Smooth muscle cell (in vitro differentiated cells): ENCODE results near the gene HS3ST4. TPM values are rescaled to one million over a fixed set of nuclear protein-coding genes. Genes with fewer than 3 reads are reported as not detected.

Experiments used
- DNase-seq: peaks from one replicate; lab custom pipeline; 2025; ENCODE audit not compliant: unreplicated experiment; lab: John Stamatoyannopoulos, UW
- H2AFZ ChIP-seq: fragments of 200-600 bp; sonication (generic); 2 replicates; pipeline ENCODE4 v1.6.0; 2016; ENCODE audit warnings: antibody characterized with exemption, low read depth, mild to moderate bottlenecking
- H3F3A ChIP-seq: fragments of 200-600 bp; sonication (generic); 2 replicates; pipeline ENCODE4 v1.6.0; 2017; ENCODE audit warnings: antibody characterized with exemption, low read depth
- H3K27ac ChIP-seq: fragments of 200-600 bp; sonication (generic); 2 replicates; pipeline ENCODE4 v1.5.1; 2016; ENCODE audit warnings: low read depth, mild to moderate bottlenecking
- H3K27me3 ChIP-seq: fragments of 200-600 bp; sonication (generic); 2 replicates; pipeline ENCODE4 v1.6.1; 2016; ENCODE audit warnings: low read depth, mild to moderate bottlenecking
- H3K36me3 ChIP-seq: fragments of 200-600 bp; sonication (generic); 2 replicates; pipeline ENCODE4 v1.5.1; 2016; ENCODE audit warnings: low read depth
- H3K4me1 ChIP-seq: fragments of 200-600 bp; sonication (generic); 2 replicates; pipeline ENCODE4 v1.5.1; 2016; ENCODE audit warnings: low read depth
- H3K4me2 ChIP-seq: fragments of 200-600 bp; sonication (generic); 2 replicates; pipeline ENCODE4 v1.6.0; 2016; ENCODE audit warnings: mild to moderate bottlenecking
- H3K4me3 ChIP-seq: fragments of 200-600 bp; sonication (generic); 2 replicates; pipeline ENCODE4 v1.5.1; 2016; ENCODE audit warnings: mild to moderate bottlenecking
- H3K79me2 ChIP-seq: fragments of 200-600 bp; sonication (generic); 2 replicates; pipeline ENCODE4 v1.6.0; 2016; ENCODE audit warnings: low read depth, mild to moderate bottlenecking
- H3K9ac ChIP-seq: fragments of 200-600 bp; sonication (generic); 2 replicates; pipeline ENCODE4 v1.6.0; 2016; ENCODE audit warnings: low read depth
- H3K9me3 ChIP-seq: fragments of 200-600 bp; sonication (generic); replicated peaks from 2 replicates; pipeline ENCODE4 v1.5.1; 2016; ENCODE audit warnings: low read depth
- H4K20me1 ChIP-seq: fragments of 200-600 bp; sonication (generic); 2 replicates; pipeline ENCODE4 v1.6.0; 2016; ENCODE audit warnings: low read depth
- CTCF ChIP-seq: fragments of 200-600 bp; sonication (generic); IDR thresholded peaks from 2 replicates; pipeline ENCODE4 v1.5.1; 2017; ENCODE audit warnings: borderline replicate concordance, mild to moderate bottlenecking, antibody characterized with exemption; ENCODE audit not compliant: insufficient read depth, poor library complexity, severe bottlenecking
- WGBS: methylation state at CpG from one replicate; pipeline ENCODE4 v1.1.7; 2016; ENCODE audit warnings: low lambda C conversion rate; 5-methylcytosine and 5-hydroxymethylcytosine counted together
- polyA plus RNA-seq: library from polyadenylated mRNA; unstranded; fragments of >200 nt; fragmentation: Nextera tagmentation; extraction: Ambion mirVana; gene quantifications from 2 replicates; pipeline ENCODE4 v1.2.1, GENCODE V29; 2016
- total RNA-seq: library from RNA; depleted of rRNA; stranded (reverse); fragments of >200 nt; gene quantifications from 2 replicates; pipeline ENCODE4 v1.2.3, GENCODE V29; 2014

The HS3ST4 gene
- total and polyA plus RNA-seq, 2 experiments from 2014 or later, result 0.29 to 2.2 TPM

DNA sequence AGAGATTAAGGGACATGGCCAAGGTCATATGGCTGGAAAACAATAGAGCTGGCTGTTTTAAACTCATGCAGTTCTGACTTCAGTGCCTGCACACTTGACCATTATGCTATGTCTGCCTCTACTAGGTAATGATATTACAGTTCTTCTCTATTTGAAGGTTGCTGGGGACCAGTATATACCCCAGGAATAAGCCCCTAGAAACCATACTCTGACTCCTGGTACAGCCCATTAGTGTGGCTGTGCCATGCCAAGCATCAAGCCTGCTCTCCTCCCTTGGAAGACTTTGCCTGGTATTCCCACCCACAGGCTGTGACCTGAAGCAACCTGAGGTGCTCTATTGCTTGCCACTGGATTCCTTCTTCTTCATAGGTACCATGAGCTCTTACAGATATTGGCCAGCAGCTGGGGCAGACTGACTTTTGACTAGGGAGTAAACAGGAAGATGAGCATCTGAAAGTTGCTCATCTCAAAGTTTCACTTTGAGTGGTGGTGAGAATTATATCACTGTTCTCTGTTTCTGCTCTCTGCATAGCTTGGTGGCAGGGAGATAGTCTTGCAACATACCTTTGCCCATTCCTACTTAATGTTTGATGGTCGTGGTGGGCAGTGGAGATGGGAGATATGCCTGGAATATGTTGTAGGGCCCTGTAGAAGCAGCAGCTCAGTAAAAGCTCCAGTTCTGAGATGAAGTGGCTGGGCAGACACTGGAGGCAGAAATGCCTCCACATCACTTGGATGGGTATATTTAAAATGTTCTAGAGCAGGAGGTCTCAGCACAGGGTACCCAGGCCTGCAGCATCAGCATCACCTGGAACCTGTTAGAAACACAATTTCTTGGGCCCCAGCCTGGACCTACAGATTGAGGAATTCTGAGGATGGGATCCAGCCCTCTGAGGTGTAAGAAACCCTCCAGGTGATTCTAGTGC lies 274.7 kb downstream of the HS3ST4 start:
- Histone ChIP-seq H3K4me2 (no peak overlapping the region), H3K27ac (no peak overlapping the region), H3K27me3 (no peaks in the 10 kb centered on the region), H3K4me3 (no peak overlapping the region), H2AFZ (no peak overlapping the region), H3K9me3 (no peaks in the 10 kb centered on the region), H3K4me1 (no peaks in the 10 kb centered on the region), H3K36me3 (no peaks in the 10 kb centered on the region), H3K79me2 (no peaks in the 10 kb centered on the region), H4K20me1 (no peaks in the 10 kb centered on the region), H3K9ac (no peak overlapping the region), H3F3A (no peaks in the 10 kb centered on the region)
- 71% methylated on average over 1 of the region's 1 CpG for WGBS
- no peak for DNase-seq
- no peak for TF ChIP-seq CTCF

- H3K27me3 ChIP-seq, result peaks cover 5% of the 10 kb centered on the region
- no peak overlapping the region for H3K4me2 ChIP-seq
- no peaks in the 10 kb centered on the region for H3F3A ChIP-seq
- H2AFZ ChIP-seq, result no peak overlapping the region
- H4K20me1 ChIP-seq, result no peaks in the 10 kb centered on the region
- no peak for TF ChIP-seq CTCF
- no peaks in the 10 kb centered on the region for H3K79me2 ChIP-seq
- WGBS, result 97% methylated on average over 4 of the region's 4 CpGs
- peaks cover 3% of the 10 kb centered on the region for H3K4me1 ChIP-seq
- no peak overlapping the region for H3K4me3 ChIP-seq
- H3K36me3 ChIP-seq, result no peaks in the 10 kb centered on the region
- DNase-seq, result no peak
- no peak overlapping the region for H3K9ac ChIP-seq
- H3K9me3 ChIP-seq, result no peaks in the 10 kb centered on the region
- no peak overlapping the region for H3K27ac ChIP-seq
Observed at GRCh38 chr16:25977121-25977520, 285.4 kb downstream of the HS3ST4 start.

- no peak for DNase-seq
- Histone ChIP-seq H3K4me1 (peaks cover 3% of the 10 kb centered on the region), H3K27ac (no peak overlapping the region), H3F3A (no peaks in the 10 kb centered on the region), H3K27me3 (no peaks in the 10 kb centered on the region), H3K79me2 (no peaks in the 10 kb centered on the region), H4K20me1 (no peaks in the 10 kb centered on the region), H3K9me3 (no peaks in the 10 kb centered on the region), H3K36me3 (no peaks in the 10 kb centered on the region), H2AFZ (no peak overlapping the region), H3K4me3 (no peak overlapping the region), H3K9ac (no peak overlapping the region), H3K4me2 (no peak overlapping the region)
- no peak for TF ChIP-seq CTCF
Observed at GRCh38 chr16:25978218-25978617, 286.5 kb downstream of the HS3ST4 start.

- H3K4me3 ChIP-seq, result no peak overlapping the region
- no peaks in the 10 kb centered on the region for H3K4me1 ChIP-seq
- H3K4me2 ChIP-seq, result no peak overlapping the region
- H3F3A ChIP-seq, result no peaks in the 10 kb centered on the region
- WGBS, result 90% methylated on average over 6 of the region's 6 CpGs
- no peak for TF ChIP-seq CTCF
- no peaks in the 10 kb centered on the region for H3K36me3 ChIP-seq
- H3K79me2 ChIP-seq, result no peaks in the 10 kb centered on the region
- H4K20me1 ChIP-seq, result no peaks in the 10 kb centered on the region
- no peak for DNase-seq
- no peaks in the 10 kb centered on the region for H3K27me3 ChIP-seq
- H3K9me3 ChIP-seq, result no peaks in the 10 kb centered on the region
- no peak overlapping the region for H3K27ac ChIP-seq
- no peak overlapping the region for H3K9ac ChIP-seq
- H2AFZ ChIP-seq, result no peak overlapping the region
Observed at GRCh38 chr16:25988084-25988483, 296.3 kb downstream of the HS3ST4 start.
